Measurements from ENCODE around the gene ZNF148.

DNA sequence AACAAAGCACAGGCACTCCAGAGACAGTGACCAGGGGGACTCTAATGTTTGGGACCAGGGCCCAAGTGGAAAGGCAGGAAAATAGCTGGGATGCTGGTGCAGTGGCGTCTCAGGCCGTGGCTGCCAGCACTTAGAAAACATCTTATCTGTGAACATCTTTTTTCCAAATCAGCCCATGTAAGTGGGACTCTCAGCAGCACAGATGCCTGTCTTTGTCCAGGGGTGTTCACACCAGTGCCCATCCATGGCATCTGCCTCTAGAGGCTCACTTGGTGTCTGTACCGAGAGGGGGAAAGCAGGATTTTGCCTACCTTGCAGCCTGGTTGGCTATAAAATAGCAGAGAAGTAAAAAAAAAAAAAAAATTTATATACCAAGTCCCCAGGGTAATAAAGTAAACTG is 189.3 kb downstream of the ZNF148 start:
- TF ChIP-seq CTCF (IDR thresholded peaks at IDR 0.05; ENCODE audit: borderline replicate concordance, extremely low read depth, low read length, poor library complexity, severe bottlenecking) = no peak
- TF ChIP-seq EZH2 (IDR thresholded peaks at IDR 0.05; ENCODE audit: borderline replicate concordance, low read depth, low read length, severe bottlenecking) = no peak
